PFSK-1 (cell line): ENCODE measurements around the gene ENTHD1.

ENCODE experiments used
- FOXP2 ChIP-seq: optimal IDR thresholded peaks from 2 replicates; pipeline ENCODE3; 2011; ENCODE audit warnings: borderline replicate concordance, control low read depth, inconsistent platforms; ENCODE audit not compliant: insufficient read depth; ENCODE audit errors: extremely low read length, extremely low read depth
- POLR2AphosphoS5 ChIP-seq: IDR thresholded peaks from 2 replicates; pipeline ENCODE4 v1.6.1; 2012; ENCODE audit warnings: low read depth, mild to moderate bottlenecking, control low read depth, low read length, moderate library complexity
- REST ChIP-seq, 2 experiments: IDR thresholded peaks; 2 replicates each; pipeline versions ENCODE4 v1.6.1 to v1.8.0; 2011 to 2012; ENCODE audit warnings: low read depth in 2 of 2, low read length in 2 of 2, control low read depth in 1 of 2, inconsistent platforms in 1 of 2, mild to moderate bottlenecking in 1 of 2, moderate library complexity in 1 of 2; ENCODE audit not compliant: insufficient read depth in 1 of 2
- SIN3A ChIP-seq: IDR thresholded peaks from 2 replicates; pipeline ENCODE4 v1.6.1; 2012; ENCODE audit warnings: mild to moderate bottlenecking, low read length, moderate library complexity, borderline replicate concordance; ENCODE audit not compliant: insufficient read depth
- TAF1 ChIP-seq: IDR thresholded peaks from 2 replicates; pipeline ENCODE4 v1.6.1; 2012; ENCODE audit warnings: low read length, control low read depth, borderline replicate concordance; ENCODE audit not compliant: insufficient read depth

ENTHD1 gene

GRCh38 chr22:39717099-39717498 is 176.5 kb downstream of the ENTHD1 start:
- TF ChIP-seq SIN3A (no peak), POLR2AphosphoS5 (no peak), REST (IDR thresholded peaks at IDR 0.05; ENCODE audit: insufficient read depth in 1 of 2, low read depth in 2 of 2, low read length in 2 of 2) (no peak), TAF1 (no peak), FOXP2 (no peak)

GRCh38 chr22:39716534-39716933 is 177.0 kb downstream of the ENTHD1 start:
- TF ChIP-seq REST (IDR thresholded peaks at IDR 0.05; ENCODE audit: insufficient read depth in 1 of 2, low read depth in 2 of 2, low read length in 2 of 2) (no peak), TAF1 (no peak), SIN3A (no peak), POLR2AphosphoS5 (no peak), FOXP2 (no peak)

- TF ChIP-seq POLR2AphosphoS5, result no peak
- no peak for TF ChIP-seq SIN3A
- no peak for TF ChIP-seq FOXP2
- TF ChIP-seq REST (IDR thresholded peaks at IDR 0.05; ENCODE audit: insufficient read depth in 1 of 2, low read depth in 2 of 2, low read length in 2 of 2), result no peak
- no peak for TF ChIP-seq TAF1
Measured at GRCh38 chr22:39715778-39716495, 177.6 kb downstream of the ENTHD1 start.

GRCh38 chr22:39714321-39714720 is 179.2 kb downstream of the ENTHD1 start:
- TF ChIP-seq TAF1, result no peak
- no peak for TF ChIP-seq SIN3A
- TF ChIP-seq FOXP2, result no peak
- TF ChIP-seq REST (IDR thresholded peaks at IDR 0.05; ENCODE audit: insufficient read depth in 1 of 2, low read depth in 2 of 2, low read length in 2 of 2), result no peak
- TF ChIP-seq POLR2AphosphoS5, result no peak
